G401.6 (cell line): Measurements from ENCODE around the gene CCT8L2.
"Not testable (repeated sequence)": the region's sequence is repeated elsewhere in the genome, so short reads cannot be mapped to it uniquely, and the experiment has no call there.

Experiments used
- FAIRE-seq: peaks from 2 replicates; lab custom pipeline; 2012; peaks lifted over from hg19 to GRCh38; lab: Jason Lieb, UNC

The CCT8L2 gene

DNA sequence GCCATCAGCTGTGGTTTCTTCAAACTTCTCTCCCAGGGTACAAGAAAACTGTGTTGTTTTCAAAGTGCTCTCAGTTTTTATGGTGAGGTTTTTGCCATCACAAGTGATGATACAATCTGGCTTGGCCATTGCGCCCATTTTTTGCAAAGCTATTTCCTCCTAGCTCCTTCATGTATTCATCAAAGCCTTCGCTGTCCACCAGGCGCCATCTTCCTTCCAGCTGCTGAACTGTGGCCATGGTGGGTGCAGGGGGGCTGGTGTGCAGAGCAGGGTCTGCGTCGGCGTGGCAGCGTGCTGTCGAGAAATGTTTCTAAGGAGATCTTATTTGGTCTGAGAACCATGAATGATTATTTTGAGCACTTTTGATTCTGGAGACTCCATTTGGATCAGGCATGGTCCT is 2.6 kb upstream of the CCT8L2 start:
- FAIRE-seq, result not testable (repeated sequence)

DNA sequence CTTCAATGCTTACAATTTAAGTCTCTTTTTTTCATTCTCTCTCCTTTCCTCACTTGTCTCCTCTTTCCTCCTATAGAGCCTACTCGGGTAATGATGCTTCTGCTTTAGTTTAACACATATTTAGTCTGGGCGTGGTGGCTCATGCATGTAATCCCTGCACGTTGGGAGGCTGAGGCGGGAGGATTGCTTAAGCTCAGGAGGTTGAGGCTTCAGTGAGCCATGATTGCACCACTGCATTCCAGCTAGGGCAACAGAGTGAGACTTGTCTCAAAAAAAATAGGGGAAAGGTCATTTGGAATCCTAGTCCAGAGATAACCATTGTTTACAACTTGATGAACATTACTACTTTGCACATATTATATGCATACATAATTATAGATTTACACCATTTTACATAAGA is 1.4 kb upstream of the CCT8L2 start:
- no peak for FAIRE-seq

DNA sequence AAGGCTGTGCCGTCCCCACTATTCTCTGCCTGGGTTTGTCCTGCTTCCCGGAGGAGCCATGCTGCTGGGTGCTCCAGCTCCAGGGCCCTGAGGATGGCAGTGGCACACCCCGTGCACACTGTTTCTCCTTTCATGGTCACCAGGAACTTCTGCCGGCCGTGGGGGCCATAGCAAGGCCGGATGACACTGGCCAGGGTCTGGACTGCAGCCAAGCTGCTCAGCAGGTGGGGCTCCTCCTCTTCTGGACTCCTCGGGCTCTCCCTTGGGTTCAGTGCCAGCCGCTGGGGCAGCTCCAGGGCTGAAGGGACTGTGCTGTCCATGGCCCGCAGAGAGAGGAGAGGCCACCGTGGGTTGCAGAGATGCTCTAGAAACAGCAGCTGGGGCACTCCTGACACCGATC is 379 bp downstream of the CCT8L2 start:
- FAIRE-seq, result not testable (repeated sequence)

DNA sequence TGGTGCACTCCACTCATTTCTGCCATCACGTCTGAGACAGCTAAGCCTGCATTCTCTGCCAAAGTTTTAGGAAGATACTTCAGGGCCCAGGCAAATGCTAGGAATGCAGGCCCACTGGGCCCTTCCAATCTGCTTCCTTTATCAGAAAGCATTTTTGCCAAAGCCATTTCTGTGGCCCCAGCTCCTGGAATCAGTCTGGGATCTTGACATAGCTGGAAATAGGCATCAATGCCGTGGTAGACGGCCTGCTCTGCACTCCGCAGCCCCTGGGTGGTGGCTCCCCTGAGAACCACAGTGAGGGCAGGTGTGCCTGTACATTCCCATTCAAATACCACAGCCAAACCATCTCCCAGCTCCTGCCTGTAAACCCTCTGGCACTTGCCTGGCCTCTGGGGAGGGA is 1.5 kb downstream of the CCT8L2 start:
- FAIRE-seq, result not testable (repeated sequence)

DNA sequence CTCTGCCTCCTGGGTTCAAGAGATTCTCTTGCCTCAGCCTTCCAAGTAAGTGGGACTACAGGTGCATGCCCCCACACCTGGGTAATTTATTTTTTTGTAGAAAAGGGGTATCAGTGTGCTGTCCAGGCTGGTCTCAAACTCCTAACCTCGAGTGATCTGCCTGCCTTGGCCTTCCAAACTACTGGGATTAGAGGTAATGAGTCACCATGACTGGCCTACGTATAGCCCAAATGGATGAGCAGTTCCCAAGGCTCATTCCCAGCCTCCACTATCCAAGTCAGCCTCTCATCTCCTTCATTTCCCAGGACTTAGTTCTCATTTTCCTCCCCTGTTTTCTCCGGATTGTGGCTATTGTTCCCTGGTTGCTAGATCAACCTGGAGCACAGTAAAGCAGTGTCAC is 5.6 kb downstream of the CCT8L2 start:
- FAIRE-seq, result no peak

DNA sequence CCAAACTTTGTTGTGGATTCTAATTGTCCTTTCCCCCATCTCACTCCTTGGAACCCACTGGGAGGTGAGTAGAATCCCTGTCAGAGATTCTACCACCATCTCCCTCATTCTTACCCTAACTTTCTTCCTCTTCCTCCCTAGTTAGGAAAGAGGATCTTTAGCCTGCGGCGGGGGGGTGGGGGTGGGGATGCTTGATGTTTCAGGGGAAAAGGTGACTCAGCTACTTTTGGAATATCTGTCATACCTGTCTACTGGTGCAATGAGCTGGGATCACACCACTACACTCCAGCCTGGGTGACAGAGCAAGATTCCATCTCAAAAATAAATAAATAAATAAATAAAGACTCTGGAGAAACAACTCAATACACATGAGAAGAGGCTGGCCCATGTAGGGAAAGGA is 6.4 kb downstream of the CCT8L2 start:
- no peak for FAIRE-seq

DNA sequence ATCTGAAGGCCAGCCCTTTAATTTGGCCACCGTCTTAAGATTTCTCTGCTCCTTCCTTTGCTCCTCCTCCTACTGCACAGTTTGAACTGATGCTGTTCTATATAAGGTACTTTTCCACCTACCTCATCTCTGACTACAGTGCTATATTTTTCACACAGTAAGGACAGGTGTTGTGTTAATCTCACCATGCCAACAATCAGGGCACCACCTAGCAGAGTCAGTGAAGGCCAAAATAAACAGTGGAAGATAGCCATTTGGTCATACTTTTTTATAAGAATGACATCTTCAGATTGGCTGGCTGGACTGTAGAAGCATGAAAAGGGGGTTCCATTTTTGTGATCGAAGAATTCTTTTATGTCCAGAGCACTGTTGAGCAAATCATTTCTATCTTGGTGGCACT is 11.7 kb downstream of the CCT8L2 start:
- FAIRE-seq, result not testable (repeated sequence)

DNA sequence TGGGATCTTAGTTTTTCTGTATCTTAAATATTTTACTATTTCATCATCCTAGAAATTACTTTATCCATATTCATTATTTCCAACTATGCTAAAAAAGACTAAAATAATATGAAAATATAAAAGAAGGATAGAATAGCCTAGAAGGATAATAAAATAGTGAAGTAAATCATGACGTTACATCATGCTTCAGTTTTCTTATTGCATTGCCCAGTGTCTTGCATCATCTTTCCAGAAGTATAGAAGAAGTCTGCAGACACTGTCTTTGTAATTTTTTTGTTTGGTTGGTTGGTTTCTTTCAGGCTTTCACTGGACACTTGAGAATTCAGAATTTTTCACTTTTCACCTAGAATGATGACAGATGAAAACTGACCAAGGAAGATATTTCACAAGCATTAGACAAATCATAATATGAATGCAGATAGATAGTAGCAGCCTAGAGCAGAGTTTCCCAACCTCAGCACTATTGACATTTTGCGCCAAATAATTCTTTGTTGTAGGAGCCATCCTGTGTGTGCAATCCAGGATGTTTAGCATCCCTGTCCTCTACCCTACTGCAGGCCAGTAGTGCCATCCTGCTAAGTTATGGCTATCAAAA is 23.3 kb downstream of the CCT8L2 start:
- not testable (repeated sequence) for FAIRE-seq

DNA sequence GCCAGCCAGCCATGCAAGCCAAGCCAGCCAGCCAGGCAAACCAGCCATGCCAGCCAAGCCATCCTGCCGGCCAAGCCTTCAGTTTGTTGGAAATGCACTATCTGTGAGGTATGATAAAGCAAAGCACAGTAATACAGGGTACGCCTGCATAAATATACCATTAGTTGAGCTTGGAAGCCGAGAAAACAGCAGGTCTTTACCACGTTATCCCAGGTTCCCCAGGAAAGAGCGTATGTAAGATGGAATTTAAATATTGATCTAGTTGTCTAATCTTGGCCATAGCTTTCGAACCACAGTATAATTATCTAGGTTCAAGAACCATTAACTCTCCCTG is 24.2 kb downstream of the CCT8L2 start:
- FAIRE-seq, result no peak

DNA sequence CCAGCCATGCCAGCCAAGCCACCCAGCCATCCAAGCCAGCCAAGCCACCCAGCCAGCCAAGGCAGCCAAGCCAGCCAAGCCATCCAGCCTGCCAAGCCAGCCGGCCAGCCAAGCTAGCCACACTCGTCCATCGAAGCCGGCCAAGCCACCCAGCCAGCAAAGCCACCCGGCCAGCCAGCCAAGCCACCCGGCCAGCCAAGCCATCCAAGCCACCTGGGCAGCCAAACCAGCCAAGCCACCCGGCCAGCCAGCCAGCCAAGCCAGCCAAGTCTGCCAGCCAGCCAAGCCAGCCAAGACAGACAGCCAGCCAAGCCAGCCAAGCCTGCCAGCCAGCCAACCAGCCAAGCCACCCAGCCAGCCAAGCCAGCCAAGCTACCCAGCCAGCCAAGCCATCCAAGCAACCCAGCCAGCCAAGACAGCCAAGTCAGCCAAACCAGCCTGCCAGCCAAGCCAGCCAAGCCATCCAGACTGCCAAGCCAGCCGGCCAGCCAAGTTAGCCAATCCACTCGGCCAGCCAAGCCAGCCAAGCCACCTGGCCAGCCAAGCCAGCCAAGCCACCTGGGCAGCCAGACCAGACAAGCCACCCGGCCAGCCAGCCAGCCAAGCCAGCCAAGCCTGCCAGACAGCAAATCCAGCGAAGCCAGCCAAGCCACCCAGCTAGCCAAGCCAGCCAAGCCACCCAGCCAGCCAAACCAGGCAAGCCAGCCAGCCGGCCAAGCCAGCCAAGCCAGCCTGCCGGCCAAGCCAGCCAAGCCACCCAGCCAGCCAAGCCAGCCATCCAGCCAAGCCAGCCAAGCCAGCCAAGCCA is 24.8 kb downstream of the CCT8L2 start:
- not testable (repeated sequence) for FAIRE-seq

DNA sequence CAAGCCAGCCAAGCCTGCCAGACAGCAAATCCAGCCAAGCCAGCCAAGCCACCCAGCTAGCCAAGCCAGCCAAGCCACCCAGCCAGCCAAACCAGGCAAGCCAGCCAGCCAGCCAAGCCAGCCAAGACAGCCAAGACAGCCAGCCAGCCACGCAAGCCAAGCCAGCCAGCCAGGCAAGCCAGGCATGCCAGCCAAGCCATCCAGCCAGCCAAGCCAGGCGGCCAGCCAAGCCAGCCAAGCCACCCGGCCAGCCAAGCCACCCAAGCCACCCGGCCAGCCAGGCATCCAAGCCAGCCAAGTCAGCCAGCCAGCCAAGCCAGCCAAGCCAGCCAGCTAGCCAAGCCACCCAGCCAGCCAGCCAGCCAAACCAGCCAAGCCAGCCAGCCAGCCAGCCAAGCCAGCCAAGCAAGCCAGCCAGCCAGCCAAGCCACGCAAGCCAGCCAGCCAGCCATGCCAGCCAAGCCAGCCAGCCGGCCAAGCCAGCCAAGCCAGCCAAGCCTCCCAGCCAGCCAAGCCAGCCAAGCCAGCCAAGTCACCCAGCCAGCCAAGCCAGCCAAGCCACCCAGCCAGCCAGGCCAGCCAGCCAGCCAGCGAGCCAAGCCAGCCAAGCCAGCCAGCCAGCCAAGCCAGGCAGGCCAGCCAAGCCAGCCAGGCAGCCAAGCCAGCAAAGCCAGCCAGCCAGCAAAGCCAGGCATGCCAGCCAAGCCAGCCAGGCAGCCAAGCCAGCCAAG is 26.0 kb downstream of the CCT8L2 start:
- not testable (repeated sequence) for FAIRE-seq

DNA sequence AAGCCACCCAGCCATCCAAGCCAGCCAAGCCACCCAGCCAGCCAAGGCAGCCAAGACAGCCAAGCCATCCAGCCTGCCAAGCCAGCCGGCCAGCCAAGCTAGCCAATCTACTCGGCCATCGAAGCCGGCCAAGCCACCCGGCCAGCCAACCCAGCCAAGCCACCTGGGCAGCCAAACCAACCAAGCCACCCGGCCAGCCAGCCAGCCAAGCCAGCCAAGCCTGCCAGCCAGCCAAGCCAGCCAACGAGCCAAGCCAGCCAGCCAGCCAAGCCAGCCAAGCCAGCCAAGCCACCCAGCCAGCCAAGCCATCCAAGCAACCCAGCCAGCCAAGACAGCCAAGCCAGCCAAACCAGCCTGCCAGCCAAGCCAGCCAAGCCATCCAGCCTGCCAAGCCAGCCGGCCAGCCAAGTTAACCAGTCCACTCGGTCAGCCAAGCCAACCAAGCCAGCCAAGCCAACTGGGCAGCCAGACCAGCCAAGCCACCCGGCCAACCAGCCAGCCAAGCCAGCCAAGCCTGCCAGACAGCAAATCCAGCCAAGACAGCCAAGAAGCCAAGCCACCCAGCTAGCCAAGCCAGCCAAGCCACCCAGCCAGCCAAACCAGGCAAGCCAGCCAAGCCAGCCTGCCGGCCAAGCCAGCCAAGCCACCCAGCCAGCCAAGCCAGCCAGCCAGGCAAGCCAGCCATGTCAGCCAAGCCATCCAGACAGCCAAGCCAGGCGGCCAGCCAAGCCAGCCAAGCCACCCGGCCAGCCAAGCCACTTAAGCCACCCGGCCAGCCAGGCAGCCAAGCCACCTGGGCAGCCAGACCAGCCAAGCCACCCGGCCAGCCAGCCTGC is 26.8 kb downstream of the CCT8L2 start:
- FAIRE-seq, result not testable (repeated sequence)

DNA sequence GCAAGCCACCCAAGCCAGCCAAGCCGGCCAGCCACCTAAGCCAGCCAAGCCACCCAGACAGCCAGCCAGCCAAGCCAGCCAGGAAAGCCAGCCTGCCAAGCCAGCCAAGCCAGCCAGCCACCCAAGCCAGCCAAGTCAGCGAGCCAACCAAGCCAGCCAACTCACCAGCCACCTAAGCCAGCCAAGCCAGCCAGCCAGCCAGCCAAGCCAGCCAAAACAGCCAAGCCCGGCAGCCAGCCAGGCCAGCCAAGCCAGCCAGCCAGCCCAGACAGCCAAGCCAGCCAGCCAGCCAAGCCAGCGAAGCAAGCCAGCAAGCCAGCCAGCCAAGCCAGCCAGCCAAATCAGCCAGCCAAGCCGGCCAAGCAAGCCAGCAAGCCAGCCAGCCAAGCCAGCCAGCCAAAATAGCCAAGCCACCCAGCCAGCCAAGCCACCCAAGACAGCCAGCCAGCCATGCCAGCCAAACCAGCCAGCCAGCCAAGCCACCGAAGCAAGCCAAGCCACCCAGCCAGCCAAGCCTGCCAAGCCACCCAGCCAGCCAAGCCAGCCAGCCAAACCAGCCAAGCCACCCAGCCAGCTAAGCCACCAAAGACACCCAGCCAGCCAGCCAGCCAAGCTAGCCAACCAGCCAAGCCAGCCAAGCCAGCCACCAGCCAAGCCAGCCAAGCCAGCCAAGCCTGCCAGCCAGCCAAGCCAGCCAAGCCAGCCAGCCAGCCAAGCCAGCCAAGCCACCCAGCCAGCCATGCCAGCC is 27.6 kb downstream of the CCT8L2 start:
- FAIRE-seq, result not testable (repeated sequence)

DNA sequence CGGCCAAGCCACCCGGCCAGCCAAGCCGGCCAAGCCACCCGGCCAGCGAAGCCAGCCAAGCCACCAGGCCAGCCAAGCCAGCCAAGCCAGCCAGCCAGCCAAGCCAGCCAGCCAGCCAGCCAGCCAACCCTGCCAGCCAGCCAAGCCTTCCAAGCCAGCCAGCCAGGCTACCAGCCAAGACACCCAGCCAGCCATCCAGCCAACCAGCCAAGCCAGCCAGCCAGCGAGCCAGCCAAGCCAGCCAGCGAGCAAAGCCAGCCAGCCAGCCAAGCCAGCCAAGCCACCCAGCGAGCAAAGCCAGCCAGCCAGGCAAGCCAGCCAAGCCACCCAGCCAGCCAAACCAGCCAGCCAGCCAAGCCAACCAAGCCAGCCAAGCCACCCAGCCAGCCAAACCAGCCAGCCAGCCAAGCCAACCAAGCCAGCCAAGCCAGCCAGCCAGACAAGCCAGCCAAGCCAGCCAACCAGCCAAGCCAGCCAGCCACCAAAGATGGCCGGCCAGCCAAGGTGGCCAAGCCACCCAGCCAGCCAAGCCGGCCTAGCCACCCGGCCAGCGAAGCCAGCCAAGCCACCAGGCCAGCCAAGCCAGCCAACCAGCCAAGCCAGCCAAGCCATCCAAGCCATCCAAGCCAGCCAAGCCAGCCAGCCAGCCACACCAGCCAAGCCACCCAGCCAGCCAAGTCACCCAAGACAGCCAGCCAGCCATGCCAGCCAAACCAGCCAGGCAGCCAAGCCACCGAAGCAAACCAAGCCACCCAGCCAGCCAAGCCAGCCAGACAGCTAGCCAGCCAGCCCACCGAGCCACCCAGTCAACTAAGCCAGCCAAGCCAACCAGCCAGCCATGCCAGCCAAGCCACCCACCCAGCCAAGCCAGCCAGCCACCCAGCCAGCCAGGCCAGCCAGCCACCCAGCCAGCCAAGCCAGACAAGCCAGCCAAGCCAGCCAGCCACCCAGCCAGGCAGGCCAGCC is 28.8 kb downstream of the CCT8L2 start:
- FAIRE-seq, result no peak

DNA sequence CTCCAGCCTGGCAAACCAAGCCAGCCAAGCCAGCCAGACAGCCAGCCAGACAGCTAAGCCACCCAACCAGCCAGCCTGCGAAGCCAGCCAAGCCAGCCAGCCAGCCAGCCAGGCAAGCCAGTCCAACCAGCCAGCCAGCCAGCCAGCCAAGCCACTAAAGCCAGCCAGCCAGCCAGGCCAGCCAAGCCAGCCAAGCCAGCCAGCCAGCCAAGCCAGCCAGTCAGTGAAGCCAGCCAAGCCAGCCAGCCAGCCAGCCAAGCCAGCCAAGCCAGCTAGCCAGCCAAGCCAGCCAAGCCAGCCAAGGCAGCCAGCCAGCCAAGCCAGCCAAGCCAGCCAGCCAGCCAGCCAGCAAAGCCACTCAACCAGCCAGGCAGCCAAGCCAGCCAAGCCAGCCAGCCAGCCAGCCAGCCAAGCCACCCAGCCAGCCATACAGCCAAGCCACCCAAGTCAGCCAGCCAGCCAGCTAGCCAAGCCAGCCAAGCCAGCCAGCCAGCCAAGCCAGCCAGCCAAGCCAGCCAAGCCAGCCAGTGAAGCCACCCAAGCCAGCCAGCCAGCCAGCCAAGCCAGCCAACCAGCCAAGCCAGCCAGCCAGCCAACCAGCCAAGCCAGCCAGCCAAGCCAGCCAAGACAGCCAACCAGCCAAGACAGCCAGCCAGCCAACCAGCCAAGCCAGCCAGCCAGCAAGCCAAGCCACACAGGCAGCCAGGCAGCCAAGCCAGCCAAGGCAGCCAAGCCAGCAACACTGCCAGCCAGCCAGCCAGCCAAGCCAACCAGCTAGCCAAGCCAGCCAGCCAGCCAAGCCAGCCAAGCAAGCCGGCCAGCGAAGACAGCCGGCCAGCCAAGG is 29.7 kb downstream of the CCT8L2 start:
- FAIRE-seq, result no peak

DNA sequence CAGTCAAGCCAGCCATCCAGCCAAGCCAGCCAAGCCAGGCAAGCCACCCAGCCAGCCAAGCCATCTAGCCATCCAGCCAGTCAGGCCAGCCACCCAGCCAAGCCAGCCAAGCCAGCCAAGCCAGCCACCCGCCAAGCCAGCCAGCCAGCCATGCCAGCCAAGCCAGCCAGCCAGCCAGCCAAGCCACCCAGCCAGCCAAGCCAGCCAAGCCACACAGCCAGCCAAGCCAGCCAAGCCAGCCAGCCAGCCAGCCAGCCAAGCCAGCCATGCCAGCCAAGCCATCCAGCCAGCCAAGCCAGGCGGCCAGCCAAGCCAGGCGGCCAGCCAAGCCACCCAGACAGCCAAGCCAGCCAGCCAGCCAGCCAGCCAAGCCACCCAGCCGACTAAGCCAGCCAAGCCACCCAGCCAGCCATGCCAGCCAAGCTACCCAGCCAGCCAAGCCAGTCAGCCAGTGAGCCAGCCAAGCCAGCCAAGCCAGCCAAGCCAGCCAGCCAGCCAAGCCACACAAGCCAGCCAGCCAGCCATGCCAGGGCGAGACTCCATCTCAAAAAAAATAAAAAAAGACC is 31.4 kb downstream of the CCT8L2 start:
- not testable (repeated sequence) for FAIRE-seq

DNA sequence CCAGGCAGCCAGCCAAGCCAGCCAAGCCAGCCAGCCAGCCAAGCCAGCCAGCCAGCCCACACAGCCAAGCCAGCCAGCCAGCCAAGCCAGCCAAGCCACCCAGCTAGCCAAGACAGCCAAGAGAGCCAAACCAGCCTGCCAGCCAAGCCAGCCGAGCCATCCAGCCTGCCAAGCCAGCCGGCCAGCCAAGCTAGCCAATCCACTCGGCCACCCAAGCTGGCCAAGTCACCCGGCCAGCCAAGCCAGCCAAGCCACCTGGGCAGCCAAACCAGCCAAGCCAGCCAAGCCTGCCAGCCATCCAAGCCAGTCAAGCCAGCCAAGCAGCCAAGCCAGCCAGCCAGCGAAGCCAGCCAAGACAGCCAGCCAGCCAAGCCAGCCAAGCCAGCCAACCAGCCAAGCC is 32.0 kb downstream of the CCT8L2 start:
- FAIRE-seq, result not testable (repeated sequence)

DNA sequence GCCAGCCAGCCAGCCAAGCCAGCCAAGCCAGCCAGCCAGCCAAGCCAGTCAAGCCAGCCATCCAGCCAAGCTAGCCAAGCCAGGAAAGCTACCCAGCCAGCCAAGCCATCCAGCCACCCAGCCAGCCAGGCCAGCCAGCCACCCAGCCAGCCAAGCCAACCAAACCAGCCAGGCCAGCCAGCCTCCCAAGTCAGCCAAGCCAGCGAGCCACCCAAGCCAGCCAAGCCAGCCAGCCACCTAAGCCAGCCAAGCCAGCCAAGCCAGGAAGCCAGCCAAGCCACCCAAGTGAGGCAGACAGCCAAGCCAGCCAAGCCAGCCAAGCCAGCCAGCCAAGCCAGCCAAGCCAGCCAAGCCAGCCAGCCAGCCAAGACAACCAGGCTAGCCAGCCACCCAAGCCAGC is 32.6 kb downstream of the CCT8L2 start:
- not testable (repeated sequence) for FAIRE-seq
